NCI-H2171 treated with DMSO at 0.1 percent for 48 hours (cell line): ENCODE measurements around the gene NID1.
"Not testable (repeated sequence)": the region's sequence is repeated elsewhere in the genome, so short reads cannot be mapped to it uniquely, and the experiment has no call there.

Experiments used
- DNase-seq: peaks from one replicate; lab custom pipeline; 2025; lab: John Stamatoyannopoulos, UW

Gene NID1

DNA sequence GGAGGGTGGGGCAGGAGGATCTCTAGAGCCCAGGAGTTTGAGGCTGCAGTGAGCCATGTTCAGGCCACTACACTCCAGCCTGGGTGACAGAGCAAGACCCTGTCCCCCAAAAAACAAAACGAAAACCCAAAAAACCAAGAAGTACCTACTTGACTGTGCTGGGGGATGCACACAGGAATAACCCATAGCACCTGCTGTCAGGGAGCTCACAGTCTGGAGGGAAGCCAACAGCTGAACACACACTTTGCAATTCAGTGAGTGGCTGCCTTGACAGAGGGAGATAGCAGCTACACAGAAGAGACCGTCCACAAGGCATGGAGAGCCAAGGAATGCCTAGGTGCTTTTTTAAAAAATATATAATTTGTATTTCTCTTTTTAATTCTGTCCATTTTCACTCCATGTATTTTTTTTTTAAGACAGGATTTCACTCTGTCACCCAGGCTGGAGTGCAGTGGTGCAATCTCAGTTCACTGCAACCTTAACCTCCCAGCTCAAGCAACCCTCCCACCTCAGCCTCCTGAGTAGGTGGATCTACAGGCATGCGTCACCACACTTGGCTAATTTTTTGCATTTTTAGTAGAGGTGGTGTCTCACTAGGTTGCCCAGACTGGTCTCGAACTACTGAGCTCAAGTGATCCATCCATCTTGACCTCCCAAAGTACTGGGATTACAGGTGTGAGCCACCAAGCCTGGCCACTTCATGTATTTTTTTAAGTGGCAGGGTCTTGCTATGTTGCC lies 68.7 kb downstream of the NID1 start:
- peak; percentile 54 for DNase-seq

DNA sequence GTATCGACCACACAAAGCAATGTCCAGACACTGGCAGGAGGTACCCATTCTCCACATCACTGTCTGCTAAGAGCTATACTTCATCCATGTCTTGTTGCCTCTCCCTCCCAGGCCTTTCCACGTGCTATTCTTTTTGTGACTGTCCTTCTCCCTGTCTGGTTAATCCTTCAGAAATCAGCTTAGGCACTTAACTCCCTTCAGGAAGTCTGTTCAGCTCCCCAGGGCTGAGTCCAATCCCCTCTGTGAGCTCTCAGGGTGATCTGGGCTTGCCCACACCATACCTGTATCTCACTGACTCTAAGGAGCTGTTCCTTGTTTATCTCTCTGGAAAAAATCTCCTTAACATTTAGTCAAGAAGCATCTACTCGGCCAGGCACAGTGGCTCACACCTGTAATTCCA lies 69.4 kb downstream of the NID1 start:
- DNase-seq = no peak

DNA sequence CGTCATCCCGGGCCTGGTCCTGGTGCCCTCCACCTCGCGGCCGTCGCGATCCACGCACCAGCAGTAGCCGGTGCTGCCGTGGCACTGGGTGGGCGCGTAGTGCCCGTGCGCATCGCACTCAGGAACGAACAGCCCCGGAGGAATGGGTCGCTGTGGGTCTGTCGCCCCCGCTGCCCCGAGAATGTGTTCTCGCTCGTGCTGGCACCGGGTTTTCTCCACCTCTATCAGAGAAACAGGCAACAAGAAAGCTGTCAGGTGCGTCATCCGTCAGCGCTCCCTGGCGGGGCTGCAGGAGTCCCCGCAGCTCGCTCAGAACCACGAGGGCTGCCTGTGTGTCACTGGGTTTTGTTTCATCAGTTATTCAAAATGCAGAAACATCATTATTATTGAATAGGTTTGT lies 71.2 kb downstream of the NID1 start:
- DNase-seq = no peak

DNA sequence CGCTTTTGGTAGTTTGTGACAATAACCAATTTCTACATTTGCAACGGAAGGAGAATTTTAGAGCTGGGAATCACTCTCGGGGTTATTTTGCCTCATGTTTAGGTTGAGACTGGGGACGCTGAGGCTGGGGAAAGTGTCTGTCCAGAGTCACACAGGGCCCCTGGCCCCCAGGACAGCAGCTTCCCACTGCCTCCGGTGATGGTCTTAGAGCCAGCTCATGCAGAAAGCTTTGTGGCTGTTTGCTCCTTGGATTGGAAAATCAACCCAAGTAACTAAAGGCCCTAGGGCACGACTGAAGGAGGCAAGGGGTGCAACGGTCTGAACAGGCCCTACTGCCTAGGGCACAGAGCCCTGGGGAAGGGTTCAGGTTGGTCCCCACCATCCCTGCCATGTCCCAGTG lies 72.0 kb downstream of the NID1 start:
- no peak for DNase-seq

DNA sequence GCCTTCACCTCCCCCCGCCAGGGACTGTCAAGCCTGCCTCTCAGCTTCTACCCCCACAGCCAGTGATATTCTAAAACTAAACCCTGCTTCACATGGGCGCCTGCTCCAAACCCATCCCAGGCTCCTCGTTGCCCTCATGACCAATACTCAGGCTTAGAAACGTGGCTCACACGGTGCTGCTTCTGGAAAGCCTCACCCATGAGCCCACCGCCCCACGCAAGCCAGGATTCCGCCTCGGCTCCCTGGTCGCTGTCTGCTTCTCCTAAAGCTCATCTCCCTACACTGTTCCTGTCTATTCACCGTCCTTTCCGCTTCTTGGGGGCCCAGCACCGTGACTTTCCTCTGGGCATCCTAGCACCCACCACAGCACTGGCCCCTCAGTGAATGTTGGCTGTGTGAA lies 72.5 kb downstream of the NID1 start:
- no peak for DNase-seq

DNA sequence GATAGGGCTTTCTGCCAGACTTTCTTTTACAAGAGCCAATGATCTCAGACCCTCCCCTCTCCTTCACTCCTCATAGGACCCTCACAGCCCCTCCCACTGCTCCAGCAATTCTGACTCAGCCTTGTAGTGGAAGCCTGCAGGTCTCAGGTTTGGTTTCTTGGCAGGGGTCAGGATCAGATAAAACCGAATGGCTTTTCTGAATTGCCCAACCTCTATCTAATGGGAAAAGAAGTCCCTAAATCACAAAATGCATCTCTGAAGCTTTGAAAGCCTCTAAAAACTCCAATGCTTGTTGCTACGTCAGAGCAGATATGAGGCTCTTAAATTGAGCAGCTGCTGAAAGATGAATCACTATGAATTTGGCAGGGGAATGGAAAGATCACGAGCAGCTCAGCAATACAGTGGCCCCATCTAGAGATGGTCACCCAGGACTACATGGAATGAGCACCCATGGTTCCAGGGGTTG lies 74.5 kb downstream of the NID1 start:
- no peak for DNase-seq

DNA sequence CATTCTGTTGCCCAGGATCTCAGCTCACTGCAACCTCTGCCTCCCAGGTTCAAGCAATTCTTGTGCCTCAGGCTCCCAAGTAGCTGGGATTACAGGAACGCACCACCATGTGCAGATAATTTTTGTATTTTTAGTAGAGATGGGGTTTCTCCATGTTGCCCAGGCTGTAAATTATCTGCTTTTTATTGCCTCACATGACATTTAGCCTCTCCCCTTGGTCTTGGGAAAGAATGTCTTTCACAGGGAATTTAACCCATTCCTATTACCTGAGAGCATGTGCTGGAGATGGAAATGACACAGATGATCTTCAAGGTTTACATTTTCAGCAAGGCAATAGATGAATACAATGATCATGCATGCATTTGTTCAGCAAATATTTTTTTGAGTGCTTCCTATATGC lies 75.8 kb downstream of the NID1 start:
- no peak for DNase-seq

DNA sequence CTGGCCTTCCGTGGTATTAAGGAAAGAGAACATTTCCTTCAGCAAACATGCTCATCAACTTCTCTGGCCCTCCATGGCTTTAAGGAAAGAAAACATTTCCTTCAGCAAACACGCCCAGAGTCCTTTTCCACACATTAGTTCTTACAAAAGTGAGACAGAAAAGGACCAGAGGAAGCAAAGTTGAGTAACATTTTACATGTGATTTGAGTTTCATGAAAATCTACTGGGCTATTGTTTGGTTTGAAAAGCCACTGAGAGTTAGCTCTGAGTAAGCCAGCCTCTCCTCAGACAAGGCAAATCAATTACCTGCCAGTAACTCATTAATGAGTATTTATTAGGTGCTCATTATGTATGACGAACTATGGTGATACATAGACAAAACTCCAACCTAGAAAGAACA lies 78.0 kb downstream of the NID1 start:
- DNase-seq = no peak

DNA sequence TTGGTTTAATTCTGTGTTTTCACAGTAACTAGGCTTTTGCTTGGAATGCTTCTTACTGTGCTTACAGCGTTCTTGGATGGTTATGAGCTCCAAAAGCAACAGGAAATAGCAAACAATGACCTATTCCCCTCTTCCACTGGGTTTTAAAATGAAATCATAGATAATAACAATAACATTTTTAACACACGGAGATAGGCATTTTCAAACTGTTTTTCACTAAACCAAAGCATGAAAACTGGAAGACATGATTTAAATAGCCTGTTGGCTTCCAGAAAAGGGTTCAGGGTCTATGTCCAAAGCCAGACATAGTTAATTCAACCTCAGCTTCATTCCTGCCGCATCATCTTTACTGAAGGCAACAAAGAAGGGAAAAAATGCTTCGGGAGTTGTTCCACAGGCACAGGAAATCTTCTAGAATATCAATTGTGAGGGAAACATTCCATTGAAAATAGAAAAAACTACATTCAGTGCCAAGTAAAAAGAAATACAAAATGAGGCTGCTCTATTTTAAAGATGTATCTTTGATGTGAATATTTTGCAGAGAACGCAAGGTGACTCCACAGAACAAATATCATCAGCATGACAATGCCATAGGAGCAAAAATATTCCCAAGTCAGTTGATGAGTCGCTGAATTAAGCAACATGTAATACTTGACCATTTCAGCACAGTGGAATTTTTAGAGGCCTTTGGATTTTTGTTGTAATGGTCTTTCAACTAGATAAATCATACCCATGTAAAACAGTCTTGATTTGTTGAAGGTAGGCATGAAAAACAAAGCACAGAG lies 80.7 kb downstream of the NID1 start:
- no peak for DNase-seq

DNA sequence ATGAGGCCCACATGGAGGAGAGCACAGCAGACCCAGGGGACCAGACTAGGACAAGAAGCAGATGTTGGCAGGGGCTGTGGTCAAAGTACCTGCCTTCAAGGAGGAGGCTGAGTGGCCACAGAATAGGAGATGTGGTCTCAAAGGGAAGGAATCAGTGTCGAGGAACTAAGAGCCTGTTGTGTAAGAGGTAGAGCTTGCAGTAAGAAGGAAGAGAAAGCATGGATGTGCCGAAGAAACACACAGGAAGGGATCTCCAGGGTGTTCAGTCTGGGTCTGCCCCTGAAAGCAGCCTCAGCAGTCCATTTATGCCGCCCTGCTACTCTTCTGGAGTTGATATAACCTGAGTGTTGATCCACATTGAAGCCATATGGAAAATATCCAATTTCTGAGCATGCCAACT lies 83.9 kb downstream of the NID1 start:
- no peak for DNase-seq

DNA sequence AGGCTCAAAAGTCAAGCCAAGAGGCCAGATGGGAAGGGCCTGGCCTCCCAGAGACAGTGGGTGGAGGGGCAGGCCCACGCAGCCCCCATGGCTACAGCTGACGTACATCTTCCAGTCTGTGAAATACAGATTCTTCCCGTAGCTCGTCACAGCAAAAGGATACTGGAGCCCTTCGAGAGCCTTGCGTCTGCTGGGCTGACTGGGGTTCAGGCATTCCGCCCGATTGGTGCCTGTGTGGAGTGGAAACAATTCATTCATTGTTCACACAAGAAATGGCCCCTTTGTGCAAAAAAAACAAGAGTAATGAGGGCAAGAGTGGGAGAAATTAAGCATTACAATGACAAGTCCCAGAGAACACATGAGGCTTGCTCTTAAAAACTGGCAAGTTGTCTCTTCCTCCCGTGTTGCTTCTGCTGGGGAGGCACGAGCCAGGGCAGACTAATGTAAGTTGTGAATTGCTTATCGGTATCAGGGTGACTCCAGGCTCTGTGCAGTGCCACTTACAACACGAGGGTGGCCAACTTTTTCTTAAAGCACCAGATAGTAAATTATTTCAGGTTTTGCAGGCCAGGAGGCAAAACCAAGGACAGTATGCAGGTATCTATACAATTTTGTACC lies 85.1 kb downstream of the NID1 start:
- DNase-seq = no peak

DNA sequence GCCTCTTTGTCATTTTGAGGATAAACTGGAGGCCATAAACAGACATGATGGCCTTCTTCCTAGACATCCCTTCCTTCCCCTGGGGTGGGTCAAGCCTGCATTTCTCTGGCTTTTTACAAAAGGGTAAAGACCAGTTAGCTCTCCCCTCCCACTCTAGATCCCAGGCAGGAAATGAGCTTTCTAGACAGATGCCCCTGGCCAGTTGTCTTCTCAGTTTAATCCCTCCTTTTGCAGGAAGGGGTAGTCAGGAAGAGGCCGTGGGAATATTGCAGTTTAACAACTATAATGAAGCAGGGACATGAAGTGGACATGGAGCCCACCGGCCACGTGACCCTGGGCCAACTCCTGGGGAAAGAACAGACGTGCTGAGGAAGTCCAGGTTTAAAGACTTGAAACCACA lies 85.7 kb downstream of the NID1 start:
- no peak for DNase-seq

DNA sequence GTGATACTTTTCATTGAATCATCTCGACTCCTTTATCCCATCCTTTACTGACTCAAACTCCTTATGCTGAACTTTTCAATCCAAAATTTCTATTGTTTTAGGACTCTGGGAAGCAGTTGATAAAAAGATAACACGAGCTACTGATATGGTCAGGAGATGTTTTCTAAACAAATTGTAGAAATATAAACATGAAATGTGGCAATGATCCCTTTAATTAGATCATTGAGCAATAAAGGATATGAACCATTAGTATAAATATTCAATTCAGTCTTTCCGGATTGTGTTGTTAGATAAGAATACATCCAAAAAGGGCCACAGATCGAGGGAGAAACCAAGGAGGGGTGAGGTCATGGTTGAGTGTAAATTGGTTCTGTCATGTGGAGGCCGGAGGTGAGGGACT lies 88.4 kb downstream of the NID1 start:
- DNase-seq = no peak

DNA sequence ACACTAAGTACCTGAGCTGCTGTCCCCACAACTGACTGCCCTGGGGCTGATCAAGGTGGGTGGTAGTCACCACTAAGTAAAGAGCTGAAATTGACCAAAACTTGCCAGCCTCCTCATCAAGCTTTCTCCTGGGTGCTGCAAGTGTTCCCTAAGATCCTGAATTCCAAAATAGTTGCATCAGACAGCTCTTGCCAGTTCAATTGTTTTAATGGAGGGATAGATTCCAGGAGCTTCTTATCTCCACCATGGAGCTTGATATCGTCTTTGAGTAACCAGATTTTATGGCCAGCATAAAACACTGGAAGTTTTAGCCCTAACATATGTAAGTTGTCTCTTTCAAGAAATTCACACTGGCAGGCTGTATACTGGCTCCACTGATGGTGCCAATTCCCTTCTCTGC lies 90.3 kb downstream of the NID1 start:
- DNase-seq = no peak

DNA sequence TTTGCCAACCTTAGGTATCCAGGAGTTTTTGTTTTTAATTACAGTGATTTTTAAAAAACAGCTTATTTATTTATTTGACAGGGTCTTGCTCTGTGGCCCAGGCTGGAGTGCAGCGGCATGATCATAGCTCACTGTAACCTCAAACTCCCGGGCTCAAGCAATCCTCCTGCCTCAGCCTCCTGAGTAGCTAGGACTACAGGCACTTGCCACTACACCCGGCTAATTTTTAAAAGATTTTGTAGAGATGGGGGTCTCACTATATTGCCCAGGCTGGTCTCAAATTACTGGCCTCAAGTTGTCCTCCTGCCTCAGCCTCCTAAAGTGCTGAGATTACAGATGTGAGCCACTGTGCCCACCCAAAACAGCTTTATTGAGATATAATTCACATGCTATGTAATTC lies 92.2 kb downstream of the NID1 start:
- not testable (repeated sequence) for DNase-seq

DNA sequence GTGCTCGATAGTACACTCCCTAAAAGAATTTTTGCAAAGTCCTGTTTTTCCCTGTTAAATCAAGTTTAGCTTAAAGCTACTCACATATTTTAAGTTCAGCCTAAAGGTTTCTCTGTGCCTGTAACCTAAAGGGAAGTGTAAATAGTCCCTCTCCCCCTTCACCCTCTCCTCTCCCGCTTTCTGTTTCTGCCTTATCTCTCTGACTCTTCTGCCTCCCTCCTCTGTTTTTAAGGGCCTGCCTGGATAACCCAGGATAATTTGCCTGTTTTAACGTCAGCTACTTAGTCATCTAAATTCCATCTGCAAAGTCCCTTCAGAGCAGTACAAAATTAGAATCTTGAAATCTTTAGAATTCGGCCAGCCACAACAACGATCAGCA lies 92.6 kb downstream of the NID1 start:
- DNase-seq = no peak

DNA sequence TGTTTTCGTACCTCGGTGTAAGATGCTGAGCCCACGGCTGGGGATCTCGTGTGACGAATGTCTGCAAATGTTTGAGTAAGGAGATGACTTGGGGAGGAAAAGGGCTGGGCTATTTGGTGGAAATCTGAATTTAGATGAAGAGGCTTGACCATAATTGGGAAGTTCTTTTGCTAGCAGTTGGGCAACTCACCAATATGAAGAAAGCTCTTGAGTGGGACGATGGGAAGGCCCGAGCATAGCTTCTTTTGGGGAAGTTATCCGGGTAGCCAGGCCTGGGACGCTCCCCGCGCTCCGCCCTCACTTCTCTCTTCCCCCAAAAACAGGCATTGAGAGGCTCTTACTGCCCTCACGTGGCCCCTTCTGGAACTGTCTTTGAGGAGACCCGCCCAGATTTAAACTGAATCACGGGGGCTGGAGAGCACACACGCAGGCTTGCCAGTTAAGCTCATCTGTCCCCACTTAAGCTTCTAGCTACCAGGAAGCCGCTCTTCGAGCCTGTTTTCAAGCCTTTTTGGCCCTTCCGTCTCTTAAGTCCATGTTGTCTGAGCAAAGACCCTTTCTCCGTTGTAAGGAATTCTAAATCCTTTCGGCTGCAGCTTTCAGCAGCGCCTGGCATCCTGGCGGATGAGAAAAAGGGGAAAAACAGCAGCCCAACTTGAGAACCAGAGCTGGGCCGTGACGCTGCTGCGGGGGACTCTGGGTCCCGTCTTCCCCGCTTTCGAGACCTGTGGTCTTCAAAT lies 93.1 kb downstream of the NID1 start:
- peak; percentile 80 for DNase-seq

DNA sequence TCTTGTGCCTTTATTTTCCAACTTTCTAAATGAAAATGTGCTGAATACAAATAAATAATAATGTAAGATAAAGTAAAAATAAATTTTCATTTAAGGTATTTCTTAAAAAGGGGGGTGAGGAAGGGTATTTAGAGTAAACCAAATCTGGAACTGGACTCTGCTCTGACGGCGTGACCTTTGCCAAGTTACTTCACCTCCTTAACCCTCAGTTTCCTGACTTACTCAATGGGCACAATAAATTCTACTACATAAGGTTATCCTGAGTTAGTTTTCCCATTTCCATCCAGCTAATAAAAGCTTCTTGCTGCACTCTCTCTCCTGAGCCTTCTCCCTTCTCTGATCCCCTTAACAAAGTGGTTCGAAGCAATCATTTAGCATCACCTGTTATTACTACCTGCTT lies 93.9 kb downstream of the NID1 start:
- DNase-seq = no peak

DNA sequence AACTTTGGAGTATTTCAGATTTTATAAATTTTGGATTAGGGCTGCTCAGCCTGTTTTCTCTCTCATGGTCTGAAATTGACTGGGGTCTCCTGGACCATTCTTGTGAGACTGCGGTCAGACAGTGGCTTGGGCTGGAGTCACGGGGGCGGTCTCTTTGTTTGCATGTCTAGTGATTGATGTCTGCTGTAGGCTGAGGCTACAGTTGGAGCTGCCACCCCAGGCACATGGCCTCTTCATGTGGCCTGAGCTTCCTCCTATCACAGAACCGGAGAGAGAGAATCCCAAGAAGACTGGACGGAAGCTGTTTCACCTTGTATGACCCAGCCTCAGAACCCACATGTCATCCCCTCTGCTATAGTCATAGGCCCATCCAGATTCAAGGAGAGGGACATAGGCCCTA lies 96.1 kb downstream of the NID1 start:
- DNase-seq = no peak

DNA sequence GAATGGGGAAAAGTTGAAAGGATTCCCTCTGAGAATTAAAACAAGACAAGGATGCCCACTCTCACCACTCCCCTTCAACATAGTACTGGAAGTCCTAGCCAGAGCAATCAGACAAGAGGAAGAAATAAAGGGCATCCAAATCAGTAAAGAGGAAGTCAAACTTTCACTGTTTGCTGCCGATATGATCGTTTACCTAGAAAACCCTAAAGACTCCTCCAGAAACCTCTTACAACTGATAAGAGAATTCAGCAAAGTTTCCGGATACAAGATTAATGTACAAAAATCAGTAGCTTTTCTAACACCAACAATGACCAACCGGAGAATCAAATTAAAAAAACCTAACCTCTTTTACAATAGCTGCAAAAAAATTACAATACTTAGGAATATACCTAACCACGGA lies 98.8 kb downstream of the NID1 start:
- DNase-seq = not testable (repeated sequence)

DNA sequence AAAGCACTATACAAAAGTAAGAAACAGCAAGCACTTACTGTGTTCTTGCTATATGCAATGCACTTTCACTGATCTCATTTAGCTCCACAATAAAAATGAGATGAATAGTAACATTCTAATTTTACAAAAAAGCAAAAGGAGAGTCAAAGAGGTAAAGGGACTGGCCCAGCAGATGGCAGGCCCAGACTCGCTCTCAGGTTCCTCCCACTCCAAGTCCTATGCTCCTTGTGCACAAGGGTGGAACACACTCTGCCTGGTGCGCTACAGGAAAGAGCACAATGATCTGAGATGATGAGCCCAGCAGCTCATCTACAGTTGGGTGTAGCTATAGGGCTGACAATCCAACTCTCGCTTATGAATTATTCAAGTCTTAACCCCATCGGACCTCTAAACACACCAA lies 104.1 kb downstream of the NID1 start:
- DNase-seq = peak; percentile 15

DNA sequence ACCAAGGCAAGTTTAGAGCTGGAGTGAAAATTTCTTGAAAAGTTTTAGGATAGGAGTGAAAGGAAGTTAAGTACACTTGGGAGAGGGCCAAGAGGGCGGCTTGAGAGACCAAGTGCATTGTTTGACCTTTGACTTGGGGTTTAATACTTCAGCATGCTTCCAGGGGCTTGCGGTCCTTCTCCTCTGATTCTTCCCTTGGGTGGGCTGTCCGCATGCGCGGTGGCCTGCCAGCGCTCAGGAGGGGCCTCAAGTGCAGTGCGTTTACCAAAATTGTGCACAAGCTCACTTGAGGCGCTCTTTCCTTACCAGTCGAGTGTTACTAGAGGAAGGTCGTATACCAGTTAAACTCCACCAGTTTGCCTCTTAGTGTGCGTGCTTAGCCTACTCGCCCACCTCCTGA lies 106.9 kb downstream of the NID1 start:
- DNase-seq = no peak

DNA sequence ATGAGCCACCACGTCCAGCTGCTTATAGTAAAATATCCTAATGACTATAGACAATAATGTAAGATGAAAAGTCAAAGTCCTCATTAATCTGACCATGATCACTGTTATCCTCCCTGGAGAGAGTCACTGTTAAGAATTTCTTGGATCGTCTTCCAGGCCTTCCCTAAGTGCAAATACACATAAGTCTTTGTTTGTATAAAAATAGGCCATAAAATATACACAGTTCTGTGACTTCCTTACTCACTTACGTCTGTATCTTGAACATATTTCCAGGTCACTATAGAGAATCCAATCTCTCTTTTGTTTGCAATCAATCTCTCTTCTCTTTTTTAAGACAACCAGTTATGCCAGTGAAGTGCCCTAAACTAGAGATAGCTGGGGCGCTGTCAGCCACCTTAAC lies 109.1 kb downstream of the NID1 start:
- no peak for DNase-seq
